ENCODE data around the gene SYT13.
A peak's percentile ranks its signal among the peaks of the same experiment; 100 is the strongest.

SYT13 gene

GRCh38 chr11:45305874-45306623, 19.9 kb upstream of the SYT13 start:
- no peak for DNase-seq

GRCh38 chr11:45304992-45305335, 18.8 kb upstream of the SYT13 start:
- no peak for DNase-seq

- no peak for DNase-seq
Measured at GRCh38 chr11:45304111-45304991, 18.2 kb upstream of the SYT13 start.

GRCh38 chr11:45303316-45303715, 17.2 kb upstream of the SYT13 start:
- DNase-seq, result no peak

GRCh38 chr11:45301537-45302246, 15.6 kb upstream of the SYT13 start:
- DNase-seq, result no peak

- DNase-seq, result no peak
Measured at GRCh38 chr11:45300715-45301114, 14.6 kb upstream of the SYT13 start.

GRCh38 chr11:45298718-45299117, 12.6 kb upstream of the SYT13 start:
- DNase-seq, result no peak

GRCh38 chr11:45296075-45296474, 9.9 kb upstream of the SYT13 start:
- DNase-seq, result no peak

DNA sequence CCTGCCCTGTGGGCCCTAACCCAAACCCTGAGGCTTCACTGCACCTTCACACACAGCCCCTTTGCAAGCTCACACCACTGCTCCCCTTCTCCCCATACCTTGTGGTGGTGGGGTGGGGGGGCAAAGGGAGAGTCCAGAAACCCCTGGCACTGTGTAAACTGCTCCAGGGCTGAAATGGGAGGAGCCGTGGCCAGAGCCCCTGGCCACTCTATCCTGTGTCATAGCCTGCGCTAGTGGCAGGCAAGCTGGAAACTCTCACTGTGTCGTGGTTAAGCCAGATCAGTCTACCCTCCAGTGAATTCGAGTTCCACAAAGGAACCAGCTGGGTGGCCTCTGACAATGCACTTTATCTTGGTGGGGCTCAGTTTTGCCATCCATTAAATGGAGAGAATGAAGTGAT, 8.4 kb upstream of the SYT13 start:
- DNase-seq, result no peak

DNA sequence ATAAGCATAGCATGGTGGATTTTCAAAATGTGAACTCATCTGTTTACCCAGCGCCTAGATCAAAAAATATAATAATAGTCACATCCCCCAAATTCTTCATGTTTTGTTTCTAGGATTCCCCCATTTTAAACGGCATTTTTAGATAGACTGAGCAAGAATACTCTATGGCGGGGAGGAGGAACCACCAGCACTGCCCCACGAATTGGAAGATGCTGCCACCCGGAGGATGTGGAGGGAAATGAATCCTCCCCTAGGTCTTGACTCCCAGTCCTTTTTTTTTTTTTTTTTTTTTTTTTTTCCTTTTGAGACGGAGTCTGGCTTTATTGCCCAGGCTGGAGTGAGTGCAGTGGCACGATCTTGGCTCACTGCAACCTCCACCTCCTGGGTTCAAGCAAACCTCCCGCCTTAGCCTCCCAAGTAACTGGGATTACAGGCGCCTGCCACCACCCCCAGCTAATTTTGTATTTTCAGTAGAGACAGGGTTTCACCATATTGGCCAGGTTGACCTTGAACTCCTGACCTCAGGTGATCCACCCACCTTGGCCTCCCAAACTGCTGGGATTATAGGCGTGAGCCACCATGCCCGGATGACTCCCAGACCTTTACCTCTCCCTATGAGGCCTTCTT, 7.5 kb upstream of the SYT13 start:
- peak; percentile 74 for DNase-seq

DNA sequence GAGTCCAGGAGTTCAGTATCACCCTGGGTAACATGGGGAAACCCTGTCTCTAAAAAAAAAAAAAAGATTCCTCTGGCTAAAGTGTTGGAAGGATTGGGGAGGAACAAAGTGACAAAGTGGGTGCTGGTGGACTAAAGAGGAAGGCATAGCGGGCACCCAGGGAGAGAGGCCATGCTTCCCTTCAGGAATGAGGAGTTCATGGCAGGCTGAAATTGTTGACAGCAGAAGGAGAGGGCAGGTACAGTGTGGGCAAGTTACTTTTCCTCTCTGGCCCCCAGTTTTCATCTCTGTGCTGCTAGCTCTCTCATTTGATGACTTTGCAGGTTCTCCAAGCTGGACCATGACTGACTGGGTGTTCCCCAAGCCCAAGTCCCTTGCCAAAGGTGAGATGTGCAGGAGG, 4.4 kb upstream of the SYT13 start:
- DNase-seq, result no peak

DNA sequence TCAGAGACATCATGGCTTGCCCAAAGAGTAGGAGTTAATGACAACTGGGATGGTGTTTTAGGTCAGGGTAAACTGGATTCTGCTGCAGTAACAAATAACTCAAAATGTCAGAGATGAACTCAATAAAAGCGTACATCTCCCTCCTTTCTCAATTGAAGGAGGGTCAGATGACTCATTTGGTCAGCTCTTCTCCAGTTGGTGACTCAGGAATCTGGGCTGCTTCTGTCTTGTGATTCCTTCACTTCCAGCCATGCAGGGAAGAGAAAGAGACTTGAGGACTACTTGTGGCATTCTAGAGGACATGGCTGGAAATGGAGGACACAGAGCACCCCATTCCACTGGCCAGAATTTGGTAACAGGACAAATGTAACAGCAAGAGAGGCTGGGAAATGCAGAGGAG, 3.2 kb upstream of the SYT13 start:
- no peak for DNase-seq

DNA sequence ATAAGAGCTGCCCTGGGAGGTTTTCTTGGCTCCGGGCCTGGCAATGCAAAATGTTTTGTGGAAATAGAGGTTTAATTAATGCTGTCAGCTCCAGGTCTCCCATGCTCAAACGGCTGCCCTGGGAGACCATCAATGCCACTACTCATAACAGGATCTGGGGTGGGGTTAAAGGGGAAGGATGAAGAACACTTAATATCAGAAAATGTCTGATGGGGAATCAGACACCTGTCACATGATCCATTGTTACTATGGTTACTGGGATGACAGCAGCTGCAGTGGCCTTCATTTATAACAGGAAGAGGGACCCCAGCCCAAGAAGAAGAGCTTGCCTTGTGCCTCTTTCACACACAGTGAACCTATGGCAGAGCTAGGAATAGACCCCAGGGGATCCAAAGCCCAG, 2.2 kb upstream of the SYT13 start:
- no peak for DNase-seq

- DNase-seq, result no peak
Measured at GRCh38 chr11:45287316-45287903, 1.3 kb upstream of the SYT13 start.

- DNase-seq, result no peak
Measured at GRCh38 chr11:45285250-45285828, 802 bp downstream of the SYT13 start.

GRCh38 chr11:45282081-45282480, 4.1 kb downstream of the SYT13 start:
- DNase-seq, result no peak

DNA sequence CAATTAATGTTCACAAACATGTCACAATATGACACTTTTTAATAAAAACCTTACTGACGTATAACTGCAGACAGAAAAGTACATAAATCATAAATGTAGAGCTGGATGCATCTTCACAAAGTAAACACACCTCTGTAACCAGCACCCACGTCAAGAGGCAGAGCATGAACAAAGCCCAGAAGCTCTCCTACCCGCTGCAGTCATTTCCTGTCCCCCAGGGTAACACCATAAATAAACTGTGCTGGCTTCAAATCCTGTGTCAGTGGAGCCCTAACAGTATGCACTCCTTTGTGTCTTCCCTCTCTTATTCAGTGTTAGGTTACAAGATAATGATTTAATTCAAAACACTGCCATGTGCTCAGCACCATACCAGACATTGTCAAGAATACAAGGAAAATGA, 5.7 kb downstream of the SYT13 start:
- no peak for DNase-seq

DNA sequence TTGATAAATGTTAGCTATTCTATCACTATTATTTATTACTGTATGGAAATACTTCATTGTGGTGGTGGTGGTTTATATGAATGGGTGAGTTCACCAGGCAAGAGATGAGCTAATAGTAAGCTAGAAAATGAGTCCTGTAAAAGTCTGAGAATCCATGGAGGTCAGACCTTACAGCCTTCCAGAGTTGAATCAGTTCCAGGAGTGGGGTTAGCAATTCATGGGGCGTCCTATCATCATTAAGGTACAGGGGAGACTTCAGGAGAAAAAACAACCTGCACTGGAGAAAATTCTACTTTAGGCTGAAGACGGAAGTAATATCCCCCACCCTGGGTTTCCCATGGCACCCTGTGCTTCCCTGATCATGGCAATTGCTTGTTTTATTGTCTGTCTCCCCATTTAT, 6.5 kb downstream of the SYT13 start:
- no peak for DNase-seq

- DNase-seq, result no peak
Measured at GRCh38 chr11:45278714-45279113, 7.4 kb downstream of the SYT13 start.

- DNase-seq, result no peak
Measured at GRCh38 chr11:45275828-45276227, 10.3 kb downstream of the SYT13 start.

DNA sequence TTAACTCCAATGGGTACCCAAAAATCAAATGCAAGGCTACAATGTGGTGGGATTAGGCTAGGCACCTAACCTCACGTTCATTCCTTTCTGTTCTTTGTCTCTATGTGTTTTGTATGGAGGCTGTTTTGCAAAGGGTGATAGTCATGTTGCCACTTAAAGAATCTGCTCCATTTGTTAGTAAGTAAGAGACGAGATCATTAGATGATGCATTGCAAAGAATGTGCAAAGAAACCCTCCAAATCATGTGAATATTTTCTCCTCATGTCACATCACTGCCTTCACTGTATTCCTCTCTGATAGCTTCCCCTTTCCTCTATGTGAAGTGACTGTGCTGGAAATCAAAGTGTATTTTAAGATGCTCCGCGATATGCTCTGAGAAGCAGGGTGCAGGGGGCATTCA, 11.9 kb downstream of the SYT13 start:
- DNase-seq, result no peak

DNA sequence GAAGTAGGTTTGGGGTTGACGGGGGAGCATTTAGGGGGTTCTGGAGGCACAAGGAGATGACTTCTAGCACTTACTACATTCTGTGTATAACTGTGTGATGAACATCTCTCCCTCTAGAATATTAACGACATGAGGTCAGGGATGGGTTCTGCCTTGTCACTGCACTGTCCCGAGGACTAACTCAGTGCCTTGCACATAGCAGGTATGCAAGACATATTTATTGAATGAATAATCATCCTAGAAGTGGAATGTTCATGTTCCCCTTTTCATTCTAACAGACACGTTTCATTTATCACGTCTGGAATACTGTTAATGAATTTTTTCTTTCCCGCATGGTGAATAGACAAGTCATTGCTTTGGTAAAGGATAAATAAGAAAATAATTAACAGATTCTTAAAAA, 12.6 kb downstream of the SYT13 start:
- no peak for DNase-seq

GRCh38 chr11:45272701-45273100, 13.4 kb downstream of the SYT13 start:
- no peak for DNase-seq
